H9 (cell line): ENCODE data around the gene NOS1AP. TPM values are rescaled to one million over a fixed set of nuclear protein-coding genes. Genes with fewer than 3 reads are reported as not detected.

Experiments used
- DNase-seq: peaks from one replicate; pipeline ENCODE4 v3.0.0-alpha.2; 2017
- H2AFZ ChIP-seq: one replicate; pipeline ENCODE4 v1.6.1; 2013; ENCODE audit warnings: mild to moderate bottlenecking, low read length, control low read depth, moderate library complexity
- H2AK5ac ChIP-seq: 2 replicates; pipeline ENCODE4 v1.6.1; 2013; ENCODE audit warnings: low read length, control low read depth, mixed read lengths; ENCODE audit not compliant: insufficient read length
- H2BK120ac ChIP-seq: one replicate; pipeline ENCODE4 v1.6.1; 2013; ENCODE audit warnings: low read depth, mild to moderate bottlenecking, low read length, control low read depth, inconsistent platforms; ENCODE audit not compliant: poor library complexity, severe bottlenecking
- H2BK12ac ChIP-seq: 2 replicates; pipeline ENCODE4 v1.6.1; 2013; ENCODE audit warnings: low read length, control low read depth, mixed read lengths, low read depth; ENCODE audit not compliant: insufficient read length
- H2BK15ac ChIP-seq: 2 replicates; pipeline ENCODE4 v1.6.1; 2013; ENCODE audit warnings: low read depth, low read length, control low read depth
- H2BK20ac ChIP-seq: one replicate; pipeline ENCODE4 v1.6.1; 2013; ENCODE audit warnings: low read depth, mild to moderate bottlenecking, low read length, control low read depth, inconsistent platforms; ENCODE audit not compliant: poor library complexity, severe bottlenecking
- H2BK5ac ChIP-seq: 2 replicates; pipeline ENCODE4 v1.6.1; 2013; ENCODE audit warnings: low read length, control low read depth, mixed read lengths; ENCODE audit not compliant: insufficient read length
- H3K14ac ChIP-seq: 2 replicates; pipeline ENCODE4 v1.6.1; 2013; ENCODE audit warnings: low read length, control low read depth; ENCODE audit not compliant: insufficient read depth
- H3K18ac ChIP-seq: 2 replicates; pipeline ENCODE4 v1.6.1; 2013; ENCODE audit warnings: low read depth, mild to moderate bottlenecking, mixed read lengths, low read length, control low read depth; ENCODE audit not compliant: insufficient read length
- H3K23ac ChIP-seq: 2 replicates; pipeline ENCODE4 v1.6.1; 2013; ENCODE audit warnings: low read length, control low read depth, mixed read lengths, low read depth; ENCODE audit not compliant: insufficient read length
- H3K23me2 ChIP-seq: 2 replicates; pipeline ENCODE4 v1.6.1; 2013; ENCODE audit warnings: low read depth, mild to moderate bottlenecking, mixed read lengths, low read length, control low read depth; ENCODE audit not compliant: insufficient read length, poor library complexity, severe bottlenecking
- H3K27ac ChIP-seq: 2 replicates; pipeline ENCODE4 v1.5.1; 2013; ENCODE audit warnings: low read length, control low read depth, mixed read lengths, low read depth; ENCODE audit not compliant: insufficient read length
- H3K27me3 ChIP-seq: 2 replicates; pipeline ENCODE4 v1.6.1; 2013; ENCODE audit warnings: low read length, control low read depth, inconsistent platforms; ENCODE audit not compliant: insufficient read depth
- H3K4ac ChIP-seq: 2 replicates; pipeline ENCODE4 v1.6.1; 2013; ENCODE audit warnings: low read depth, mild to moderate bottlenecking, control low read depth, inconsistent platforms, low read length, moderate library complexity
- H3K4me1 ChIP-seq: 2 replicates; pipeline ENCODE4 v1.6.1; 2013; ENCODE audit warnings: low read length, control low read depth, inconsistent platforms; ENCODE audit not compliant: insufficient read depth
- H3K4me2 ChIP-seq: 2 replicates; pipeline ENCODE4 v1.6.1; 2013; ENCODE audit warnings: low read length, control low read depth, mixed read lengths; ENCODE audit not compliant: insufficient read length, insufficient read depth
- H3K56ac ChIP-seq: 2 replicates; pipeline ENCODE4 v1.6.1; 2013; ENCODE audit warnings: low read depth, mild to moderate bottlenecking, mixed read lengths, low read length, control low read depth; ENCODE audit not compliant: insufficient read length
- H3K79me1 ChIP-seq: 2 replicates; pipeline ENCODE4 v1.6.1; 2013; ENCODE audit warnings: low read depth, mild to moderate bottlenecking, moderate library complexity, low read length, control low read depth, inconsistent platforms; ENCODE audit not compliant: insufficient read depth, poor library complexity, severe bottlenecking
- H3K79me2 ChIP-seq: 2 replicates; pipeline ENCODE4 v1.6.1; 2013; ENCODE audit warnings: low read length, control low read depth, inconsistent platforms; ENCODE audit not compliant: insufficient read depth
- H3K9ac ChIP-seq: 2 replicates; pipeline ENCODE4 v1.6.1; 2013; ENCODE audit warnings: low read length, control low read depth, mixed read lengths; ENCODE audit not compliant: insufficient read length; ENCODE audit errors: extremely low read depth
- H3K9me3 ChIP-seq: one replicate; pipeline ENCODE4 v1.6.1; 2013; ENCODE audit warnings: low read depth, low read length, inconsistent platforms; ENCODE audit not compliant: control insufficient read depth
- H3T11ph ChIP-seq: one replicate; pipeline ENCODE4 v1.6.1; 2013; ENCODE audit warnings: mild to moderate bottlenecking, low read length, control low read depth, inconsistent platforms
- H4K20me1 ChIP-seq: one replicate; pipeline ENCODE4 v1.6.1; 2013; ENCODE audit not compliant: control insufficient read depth, insufficient read length, insufficient read depth
- H4K5ac ChIP-seq: 2 replicates; pipeline ENCODE4 v1.6.1; 2013; ENCODE audit warnings: low read depth, mild to moderate bottlenecking, mixed read lengths, low read length, control low read depth; ENCODE audit not compliant: insufficient read length
- H4K8ac ChIP-seq: replicated peaks from 2 replicates; pipeline ENCODE4 v1.6.1; 2013; ENCODE audit warnings: low read length, control low read depth, mixed read lengths, low read depth; ENCODE audit not compliant: insufficient read length
- H4K91ac ChIP-seq: 2 replicates; pipeline ENCODE4 v1.6.1; 2013; ENCODE audit warnings: low read depth, mild to moderate bottlenecking, moderate library complexity, mixed read lengths, low read length, control low read depth; ENCODE audit not compliant: insufficient read length
- H3K27ac Mint-ChIP-seq, 3 experiments: 2 replicates in 2 of 3; 3 replicates in 1 of 3; pipeline ENCODE4 v1.8.0; 2020 to 2021; ENCODE audit warnings: mixed read lengths in 3 of 3, mild to moderate bottlenecking in 1 of 3, moderate library complexity in 1 of 3
- H3K27me3 Mint-ChIP-seq: 2 replicates; pipeline ENCODE4 v1.8.0; 2021; ENCODE audit warnings: low read depth, mild to moderate bottlenecking, moderate library complexity, mixed read lengths
- H3K36me3 Mint-ChIP-seq, 3 experiments: 2 replicates in 2 of 3; 3 replicates in 1 of 3; pipeline ENCODE4 v1.8.0; 2020 to 2021; ENCODE audit warnings: low read depth in 3 of 3, mixed read lengths in 3 of 3; ENCODE audit not compliant: insufficient read depth in 1 of 3
- H3K4me1 Mint-ChIP-seq, 2 experiments: 2 replicates each; pipeline ENCODE4 v1.8.0; 2020; ENCODE audit warnings: mixed read lengths in 2 of 2
- H3K4me3 Mint-ChIP-seq, 2 experiments: 2 replicates in 1 of 2; 3 replicates in 1 of 2; pipeline ENCODE4 v1.8.0; 2020 to 2021; ENCODE audit warnings: mild to moderate bottlenecking in 2 of 2, mixed read lengths in 2 of 2, moderate library complexity in 1 of 2
- H3K9me3 Mint-ChIP-seq, 2 experiments: 2 replicates in 1 of 2; 3 replicates in 1 of 2; pipeline ENCODE4 v1.8.0; 2020; ENCODE audit warnings: mild to moderate bottlenecking in 2 of 2, mixed read lengths in 2 of 2, moderate library complexity in 1 of 2
- WGBS: extraction: QIAGEN DNeasy Blood & Tissue Kit; methylation state at CpG from one replicate; pipeline ENCODE4 v1.1.7; 2013; ENCODE audit warnings: missing lambda C conversion rate, low lambda C conversion rate, mixed read lengths; ENCODE audit not compliant: insufficient read length; ENCODE audit errors: extremely low coverage; 5-methylcytosine and 5-hydroxymethylcytosine counted together
- total RNA-seq: library from RNA; stranded (reverse); gene quantifications from 2 replicates; pipeline ENCODE4 v1.2.1, GENCODE V29; 2021
- TF ChIP-seq, protein P1 (sequence below): fragments of 200-600 bp; sonication (generic); conservative IDR thresholded peaks from 3 replicates; pipeline ENCODE4 v1.8.0; 2021; ENCODE audit warnings: antibody characterized with exemption, mild to moderate bottlenecking

The NOS1AP gene
- total RNA-seq, 1 experiment from 2014 or later, result 8.4 TPM

DNA sequence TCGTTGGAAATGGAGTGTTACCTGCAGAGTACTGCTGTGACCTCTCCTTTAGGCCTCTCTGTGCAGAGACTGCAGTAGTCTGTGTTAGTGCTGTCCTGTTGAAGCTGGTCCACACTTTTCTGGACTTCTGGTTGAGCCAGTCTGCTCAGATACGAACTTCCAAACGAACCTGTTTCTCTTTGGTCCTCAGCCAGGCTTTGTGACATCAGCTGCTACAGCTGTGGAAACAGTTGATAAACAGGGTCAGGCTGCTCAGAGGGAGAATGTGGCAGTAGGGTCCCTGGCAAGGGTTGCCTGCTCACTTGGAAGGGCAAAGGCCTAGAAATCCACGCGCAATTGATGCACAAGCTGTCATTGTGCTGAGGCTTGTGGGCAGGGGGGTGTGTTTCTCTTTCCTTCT is 98.8 kb downstream of the NOS1AP start:
- H2BK120ac ChIP-seq, result no peak overlapping the region
- H2AFZ ChIP-seq, result no peak overlapping the region
- H3T11ph ChIP-seq, result no peak overlapping the region
- peaks cover 17% of the 10 kb centered on the region; the same call in 1 of the 2 replicates for H3K4me1 ChIP-seq
- no peak overlapping the region for H2BK20ac ChIP-seq
- no CpG with 5 or more reads among the region's 5 CpGs for WGBS
- no peak overlapping the region for H3K27ac ChIP-seq
- H3K9ac ChIP-seq, result no peak overlapping the region
- no peak overlapping the region for H2BK12ac ChIP-seq
- Mint-ChIP-seq H3K36me3 (no peaks in the 10 kb centered on the region), H3K4me3 (no peak overlapping the region), H3K9me3 (no peaks in the 10 kb centered on the region), H3K4me1 (peaks cover 40 to 50% of the 10 kb centered on the region in 2 experiments), H3K27ac (peak overlapping the region in 1 of 3 experiments; percentile 26; a peak in 2 of 7 replicates), H3K27me3 (no peaks in the 10 kb centered on the region)
- H3K79me1 ChIP-seq, result no peaks in the 10 kb centered on the region
- no peak overlapping the region for H4K91ac ChIP-seq
- H4K8ac ChIP-seq, result no peak overlapping the region
- H3K23ac ChIP-seq, result no peak overlapping the region
- H2BK15ac ChIP-seq, result no peak overlapping the region
- no peaks in the 10 kb centered on the region; the same call in 1 of the 2 replicates for H3K79me2 ChIP-seq
- no peak overlapping the region for H3K18ac ChIP-seq
- no peaks in the 10 kb centered on the region for H4K20me1 ChIP-seq
- TF ChIP-seq, protein P1, sequence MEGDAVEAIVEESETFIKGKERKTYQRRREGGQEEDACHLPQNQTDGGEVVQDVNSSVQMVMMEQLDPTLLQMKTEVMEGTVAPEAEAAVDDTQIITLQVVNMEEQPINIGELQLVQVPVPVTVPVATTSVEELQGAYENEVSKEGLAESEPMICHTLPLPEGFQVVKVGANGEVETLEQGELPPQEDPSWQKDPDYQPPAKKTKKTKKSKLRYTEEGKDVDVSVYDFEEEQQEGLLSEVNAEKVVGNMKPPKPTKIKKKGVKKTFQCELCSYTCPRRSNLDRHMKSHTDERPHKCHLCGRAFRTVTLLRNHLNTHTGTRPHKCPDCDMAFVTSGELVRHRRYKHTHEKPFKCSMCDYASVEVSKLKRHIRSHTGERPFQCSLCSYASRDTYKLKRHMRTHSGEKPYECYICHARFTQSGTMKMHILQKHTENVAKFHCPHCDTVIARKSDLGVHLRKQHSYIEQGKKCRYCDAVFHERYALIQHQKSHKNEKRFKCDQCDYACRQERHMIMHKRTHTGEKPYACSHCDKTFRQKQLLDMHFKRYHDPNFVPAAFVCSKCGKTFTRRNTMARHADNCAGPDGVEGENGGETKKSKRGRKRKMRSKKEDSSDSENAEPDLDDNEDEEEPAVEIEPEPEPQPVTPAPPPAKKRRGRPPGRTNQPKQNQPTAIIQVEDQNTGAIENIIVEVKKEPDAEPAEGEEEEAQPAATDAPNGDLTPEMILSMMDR, result no peak
- H4K5ac ChIP-seq, result no peak overlapping the region
- DNase-seq, result no peak
- H2BK5ac ChIP-seq, result no peak overlapping the region
- H2AK5ac ChIP-seq, result no peak overlapping the region
- H3K9me3 ChIP-seq, result no peaks in the 10 kb centered on the region
- no peaks in the 10 kb centered on the region for H3K23me2 ChIP-seq
- H3K4ac ChIP-seq, result no peak overlapping the region
- no peaks in the 10 kb centered on the region for H3K27me3 ChIP-seq
- H3K4me2 ChIP-seq, result no peak overlapping the region
- H3K56ac ChIP-seq, result no peak overlapping the region
- no peak overlapping the region for H3K14ac ChIP-seq
